Muscle layer of duodenum (tissue), 2 donors: ENCODE data around the gene SLC9A8.

Source experiments
- H3K27ac ChIP-seq: one replicate; pipeline ENCODE4 v1.7.0; 2013; ENCODE audit warnings: mild to moderate bottlenecking, low read length
- H3K27me3 ChIP-seq: one replicate; pipeline ENCODE4 v1.7.0; 2013; ENCODE audit warnings: low read depth, mild to moderate bottlenecking, control low read depth, low read length
- H3K36me3 ChIP-seq, 2 donors: one replicate each; pipeline ENCODE4 v1.7.0; 2013; ENCODE audit warnings: low read length in 2 of 2, control low read depth in 1 of 2, mild to moderate bottlenecking in 1 of 2; ENCODE audit not compliant: insufficient read depth in 2 of 2, control insufficient read depth in 1 of 2
- H3K4me1 ChIP-seq, 2 donors: one replicate each; pipeline ENCODE4 v1.7.0; 2013; ENCODE audit warnings: low read length in 2 of 2, mild to moderate bottlenecking in 2 of 2, control low read depth in 1 of 2, moderate library complexity in 1 of 2; ENCODE audit not compliant: insufficient read depth in 2 of 2, control insufficient read depth in 1 of 2
- H3K4me3 ChIP-seq, 2 donors: one replicate each; pipeline ENCODE4 v1.7.0; 2013; ENCODE audit warnings: low read length in 2 of 2, low read depth in 1 of 2, mild to moderate bottlenecking in 1 of 2
- H3K9me3 ChIP-seq, 2 donors: one replicate each; pipeline ENCODE4 v1.7.0; 2013; ENCODE audit warnings: low read length in 2 of 2, control low read depth in 1 of 2, mild to moderate bottlenecking in 1 of 2; ENCODE audit not compliant: control insufficient read depth in 1 of 2
- donor health status: healthy.

Gene SLC9A8

DNA sequence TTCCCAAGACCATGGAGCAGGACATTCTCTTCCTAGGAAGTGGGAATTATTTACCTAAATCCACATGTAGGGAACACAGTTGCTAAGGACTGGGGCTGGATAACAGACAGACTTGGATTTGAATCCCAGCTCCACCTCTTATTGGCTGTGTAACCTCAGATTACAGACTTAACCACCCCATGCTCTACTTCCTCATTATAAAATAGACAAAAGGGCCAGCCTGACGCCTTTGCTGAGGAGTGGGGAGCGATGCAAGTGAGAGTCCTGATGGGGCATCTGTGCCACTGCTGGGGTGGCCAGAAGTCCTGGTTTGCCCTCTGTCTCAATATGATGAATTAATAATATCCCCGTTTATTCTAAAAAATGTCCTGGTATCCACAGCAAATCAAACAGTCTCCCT is 55.9 kb downstream of the SLC9A8 start:
- no peak overlapping the region for H3K4me3 ChIP-seq
- peaks cover 31 to 58% of the 10 kb centered on the region in 2 donors for H3K36me3 ChIP-seq
- no peaks in the 10 kb centered on the region for H3K9me3 ChIP-seq
- no peaks in the 10 kb centered on the region for H3K4me1 ChIP-seq
- no peak overlapping the region for H3K27ac ChIP-seq
- H3K27me3 ChIP-seq, result no peaks in the 10 kb centered on the region

- Histone ChIP-seq H3K9me3 (no peaks in the 10 kb centered on the region), H3K27me3 (no peaks in the 10 kb centered on the region), H3K27ac (no peak overlapping the region), H3K4me3 (no peak overlapping the region), H3K36me3 (peaks cover 31 to 58% of the 10 kb centered on the region in 2 donors), H3K4me1 (no peaks in the 10 kb centered on the region)
These were observed 56.3 kb downstream of the SLC9A8 start for GRCh38 chr20:49868964-49869363.

GRCh38 chr20:49870261-49870660 is 57.6 kb downstream of the SLC9A8 start:
- Histone ChIP-seq H3K9me3 (no peaks in the 10 kb centered on the region), H3K4me1 (no peaks in the 10 kb centered on the region), H3K27ac (no peak overlapping the region), H3K36me3 (peaks cover 23 to 56% of the 10 kb centered on the region in 2 donors), H3K27me3 (no peaks in the 10 kb centered on the region), H3K4me3 (no peak overlapping the region)

- Histone ChIP-seq H3K4me1 (no peaks in the 10 kb centered on the region), H3K4me3 (no peak overlapping the region), H3K36me3 (peaks cover 25 to 45% of the 10 kb centered on the region in 2 donors), H3K27me3 (no peaks in the 10 kb centered on the region), H3K27ac (no peak overlapping the region), H3K9me3 (no peaks in the 10 kb centered on the region)
These were observed 58.8 kb downstream of the SLC9A8 start for GRCh38 chr20:49871391-49871948.

GRCh38 chr20:49872056-49872455 is 59.4 kb downstream of the SLC9A8 start:
- H3K27me3 ChIP-seq, result no peaks in the 10 kb centered on the region
- no peak overlapping the region for H3K4me3 ChIP-seq
- peaks cover 27 to 40% of the 10 kb centered on the region in 2 donors for H3K36me3 ChIP-seq
- peaks cover 0 to 5% of the 10 kb centered on the region in 2 donors for H3K4me1 ChIP-seq
- no peaks in the 10 kb centered on the region for H3K9me3 ChIP-seq
- no peak overlapping the region for H3K27ac ChIP-seq

DNA sequence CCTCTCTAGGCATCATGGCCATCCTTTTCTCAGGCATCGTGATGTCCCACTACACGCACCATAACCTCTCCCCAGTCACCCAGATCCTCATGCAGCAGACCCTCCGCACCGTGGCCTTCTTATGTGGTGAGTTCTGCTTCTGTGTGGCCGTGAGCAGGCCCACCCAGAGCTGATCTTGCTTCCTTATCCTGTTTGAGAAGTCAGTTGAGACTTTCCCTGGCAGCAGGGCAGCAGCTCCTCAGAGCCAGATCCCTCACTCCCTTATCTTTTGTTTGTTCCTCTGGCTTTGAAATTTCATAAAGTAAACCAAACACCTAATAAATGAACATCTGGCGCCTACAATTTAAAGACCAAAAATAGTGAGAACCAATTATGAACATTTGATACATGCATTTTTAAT is 62.1 kb downstream of the SLC9A8 start:
- Histone ChIP-seq H3K27ac (no peak overlapping the region), H3K4me3 (no peak overlapping the region), H3K27me3 (no peaks in the 10 kb centered on the region), H3K9me3 (no peaks in the 10 kb centered on the region), H3K4me1 (peaks cover 0 to 12% of the 10 kb centered on the region in 2 donors), H3K36me3 (peaks cover 23 to 26% of the 10 kb centered on the region in 2 donors)

DNA sequence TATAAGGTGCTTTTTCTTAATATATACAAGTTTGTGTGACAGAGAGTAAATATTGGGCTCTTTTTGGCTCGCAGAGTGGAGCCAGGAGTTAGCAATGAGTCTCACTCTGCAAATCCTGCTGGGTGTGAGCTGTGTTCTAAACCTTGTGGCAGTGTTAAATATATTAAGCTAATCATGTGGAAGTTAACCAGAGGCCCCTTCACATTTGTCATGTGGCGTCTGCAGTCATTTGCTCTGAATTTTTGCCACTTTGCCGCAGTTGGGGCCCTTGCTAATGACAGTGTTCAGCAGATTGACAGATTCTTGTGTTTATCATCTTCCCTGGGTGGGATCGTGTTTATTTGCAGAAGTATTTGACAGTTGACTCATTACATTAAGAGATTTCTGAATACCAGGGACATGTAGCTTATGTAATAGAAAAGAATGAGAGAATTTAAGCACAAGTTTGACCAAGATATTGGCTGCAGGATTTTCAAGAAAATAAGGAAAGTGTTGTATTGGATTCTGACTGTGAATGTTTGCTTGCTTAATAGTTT is 64.8 kb downstream of the SLC9A8 start:
- Histone ChIP-seq H3K27me3 (no peaks in the 10 kb centered on the region), H3K9me3 (no peaks in the 10 kb centered on the region), H3K36me3 (peaks cover 29% of the 10 kb centered on the region in 2 donors), H3K27ac (no peak overlapping the region), H3K4me3 (no peak overlapping the region), H3K4me1 (peaks cover 0 to 12% of the 10 kb centered on the region in 2 donors)

DNA sequence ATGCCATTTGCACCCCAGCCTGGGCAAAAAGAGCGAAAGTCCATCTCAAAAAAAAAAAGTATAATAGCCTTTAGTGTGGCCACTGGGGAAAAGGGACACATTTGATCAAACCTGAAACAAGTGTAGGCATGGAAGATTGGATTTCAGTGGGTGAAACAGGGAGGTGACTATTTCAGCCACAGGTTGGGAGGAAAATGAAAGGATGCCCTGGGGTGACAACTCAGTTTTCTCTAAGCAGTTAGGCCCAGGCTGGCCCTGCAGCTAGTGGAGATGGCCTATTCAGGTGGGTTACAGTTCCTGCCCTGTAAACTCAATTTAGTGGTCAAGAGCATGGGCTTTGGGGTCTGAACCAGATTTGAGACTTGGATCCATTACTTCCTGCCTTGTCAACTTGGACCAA is 66.3 kb downstream of the SLC9A8 start:
- Histone ChIP-seq H3K9me3 (no peaks in the 10 kb centered on the region), H3K36me3 (peaks cover 29 to 39% of the 10 kb centered on the region in 2 donors), H3K27ac (no peak overlapping the region), H3K4me3 (no peak overlapping the region), H3K27me3 (no peaks in the 10 kb centered on the region), H3K4me1 (peaks cover 0 to 12% of the 10 kb centered on the region in 2 donors)

DNA sequence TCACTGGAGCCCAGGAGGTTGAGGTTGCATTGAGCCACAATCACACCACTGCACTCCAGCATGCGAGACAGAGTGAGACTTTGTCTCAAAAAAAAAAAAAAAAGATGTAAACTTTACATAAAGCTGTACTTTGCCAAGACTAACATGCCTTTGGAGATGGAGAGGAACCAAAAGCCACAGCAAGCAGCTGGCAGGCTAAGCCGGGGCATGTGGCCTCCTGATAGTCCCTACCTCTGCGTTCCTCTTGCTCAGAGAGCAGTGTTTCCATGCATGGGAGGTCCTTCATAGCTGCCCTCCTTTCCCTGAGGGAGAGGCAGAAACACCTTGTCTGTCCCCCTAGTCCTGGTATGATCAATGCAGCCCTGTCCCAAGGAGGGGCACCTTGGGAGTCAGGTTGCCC is 67.5 kb downstream of the SLC9A8 start:
- Histone ChIP-seq H3K4me1 (peaks cover 0 to 12% of the 10 kb centered on the region in 2 donors), H3K27ac (no peak overlapping the region), H3K36me3 (peaks cover 36 to 38% of the 10 kb centered on the region in 2 donors), H3K9me3 (no peaks in the 10 kb centered on the region), H3K4me3 (no peak overlapping the region), H3K27me3 (no peaks in the 10 kb centered on the region)

DNA sequence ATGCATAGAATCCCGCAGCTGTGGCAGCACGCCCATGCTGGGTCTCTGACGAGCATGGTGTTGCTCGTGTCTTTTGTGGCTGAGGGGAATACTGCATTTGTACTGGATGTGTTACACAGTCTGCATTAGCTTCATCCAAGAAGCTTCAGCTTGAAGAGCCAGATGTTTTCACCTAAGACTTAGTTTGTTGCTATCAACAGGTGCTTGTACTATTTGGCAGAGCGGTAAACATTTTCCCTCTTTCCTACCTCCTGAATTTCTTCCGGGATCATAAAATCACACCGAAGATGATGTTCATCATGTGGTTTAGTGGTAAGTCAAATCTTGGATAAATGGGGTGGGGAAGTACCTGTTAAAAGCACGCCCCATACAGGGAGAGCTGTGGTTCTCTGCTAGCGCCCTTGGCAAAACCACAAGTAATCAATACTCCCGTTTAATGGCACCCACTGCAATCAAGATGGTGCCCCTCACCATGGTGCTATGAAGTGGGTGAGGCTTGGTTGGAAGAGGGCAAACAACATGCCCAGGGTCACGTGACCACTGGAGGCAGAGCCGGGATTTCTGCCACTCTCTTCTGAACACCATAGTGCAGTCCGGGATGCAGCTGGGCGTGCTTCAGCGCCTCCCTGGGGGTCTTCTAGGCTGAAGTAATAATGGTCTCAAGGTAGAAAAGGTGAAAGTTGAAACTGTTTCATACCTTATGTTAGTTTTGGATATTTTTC is 68.3 kb downstream of the SLC9A8 start:
- peaks cover 36 to 44% of the 10 kb centered on the region in 2 donors for H3K36me3 ChIP-seq
- no peaks in the 10 kb centered on the region for H3K9me3 ChIP-seq
- peaks cover 0 to 12% of the 10 kb centered on the region in 2 donors for H3K4me1 ChIP-seq
- no peak overlapping the region for H3K27ac ChIP-seq
- no peak overlapping the region for H3K4me3 ChIP-seq
- H3K27me3 ChIP-seq, result no peaks in the 10 kb centered on the region

GRCh38 chr20:49882171-49882970 is 69.7 kb downstream of the SLC9A8 start:
- H3K9me3 ChIP-seq, result no peaks in the 10 kb centered on the region
- peaks cover 31 to 58% of the 10 kb centered on the region in 2 donors for H3K36me3 ChIP-seq
- H3K27ac ChIP-seq, result no peak overlapping the region
- no peak overlapping the region for H3K4me3 ChIP-seq
- H3K4me1 ChIP-seq, result peaks cover 0 to 13% of the 10 kb centered on the region in 2 donors
- no peaks in the 10 kb centered on the region for H3K27me3 ChIP-seq
